NK-92 (cell line): Measurements from ENCODE around the gene DNAH2.
"Not testable (repeated sequence)": the region's sequence is repeated elsewhere in the genome, so short reads cannot be mapped to it uniquely, and the experiment has no call there.

Source experiments
- DNase-seq: peaks from one replicate; lab custom pipeline; 2025; ENCODE audit not compliant: unreplicated experiment; lab: John Stamatoyannopoulos, UW

DNAH2 gene

GRCh38 chr17:7864384-7864783 lies 146.8 kb downstream of the DNAH2 start:
- not testable (repeated sequence) for DNase-seq

GRCh38 chr17:7864995-7865650 lies 147.6 kb downstream of the DNAH2 start:
- no peak for DNase-seq

GRCh38 chr17:7867881-7868329 lies 150.4 kb downstream of the DNAH2 start:
- DNase-seq = no peak

GRCh38 chr17:7873051-7873450 lies 155.5 kb downstream of the DNAH2 start:
- no peak for DNase-seq

- no peak for DNase-seq
Observed at GRCh38 chr17:7875804-7876370, 158.3 kb downstream of the DNAH2 start.

GRCh38 chr17:7878234-7878633 lies 160.7 kb downstream of the DNAH2 start:
- no peak for DNase-seq

GRCh38 chr17:7880076-7880868 lies 162.7 kb downstream of the DNAH2 start:
- no peak for DNase-seq

GRCh38 chr17:7881276-7882054 lies 163.9 kb downstream of the DNAH2 start:
- no peak for DNase-seq

- DNase-seq = no peak
Observed at GRCh38 chr17:7882068-7882467, 164.5 kb downstream of the DNAH2 start.

- no peak for DNase-seq
Observed at GRCh38 chr17:7882629-7883028, 165.1 kb downstream of the DNAH2 start.
